NB4 (cell line): ENCODE data around the gene USP48.

Experiments
- CTCF ChIP-seq: IDR thresholded peaks from one replicate; pipeline ENCODE4 v1.5.1; 2012; ENCODE audit warnings: low read depth, low read length
- MAX ChIP-seq: IDR thresholded peaks from 2 replicates; pipeline ENCODE4 v1.6.1; 2011; ENCODE audit warnings: low read depth, low read length
- MYC ChIP-seq: IDR thresholded peaks from 2 replicates; pipeline ENCODE4 v1.6.1; 2011; ENCODE audit warnings: low read depth, low read length
- POLR2A ChIP-seq: IDR thresholded peaks from 2 replicates; pipeline ENCODE4 v1.6.1; 2011; ENCODE audit warnings: mild to moderate bottlenecking; ENCODE audit not compliant: insufficient read length; ENCODE audit errors: extremely low read depth

GRCh38 chr1:21685946-21686678 lies 96.8 kb downstream of the USP48 start:
- TF ChIP-seq CTCF: no peak
- no peak for TF ChIP-seq POLR2A
- no peak for TF ChIP-seq MYC
- no peak for TF ChIP-seq MAX
